GM12892 (cell line): ENCODE data around the gene PPARD.

Experiments used
- POLR2AphosphoS5 ChIP-seq: IDR thresholded peaks from 2 replicates; pipeline ENCODE4 v1.6.1; 2011; ENCODE audit warnings: low read depth, low read length, control low read depth
- TAF1 ChIP-seq: IDR thresholded peaks from 2 replicates; pipeline ENCODE4 v1.6.1; 2011; ENCODE audit warnings: low read depth, mild to moderate bottlenecking, control low read depth, low read length, borderline replicate concordance

DNA sequence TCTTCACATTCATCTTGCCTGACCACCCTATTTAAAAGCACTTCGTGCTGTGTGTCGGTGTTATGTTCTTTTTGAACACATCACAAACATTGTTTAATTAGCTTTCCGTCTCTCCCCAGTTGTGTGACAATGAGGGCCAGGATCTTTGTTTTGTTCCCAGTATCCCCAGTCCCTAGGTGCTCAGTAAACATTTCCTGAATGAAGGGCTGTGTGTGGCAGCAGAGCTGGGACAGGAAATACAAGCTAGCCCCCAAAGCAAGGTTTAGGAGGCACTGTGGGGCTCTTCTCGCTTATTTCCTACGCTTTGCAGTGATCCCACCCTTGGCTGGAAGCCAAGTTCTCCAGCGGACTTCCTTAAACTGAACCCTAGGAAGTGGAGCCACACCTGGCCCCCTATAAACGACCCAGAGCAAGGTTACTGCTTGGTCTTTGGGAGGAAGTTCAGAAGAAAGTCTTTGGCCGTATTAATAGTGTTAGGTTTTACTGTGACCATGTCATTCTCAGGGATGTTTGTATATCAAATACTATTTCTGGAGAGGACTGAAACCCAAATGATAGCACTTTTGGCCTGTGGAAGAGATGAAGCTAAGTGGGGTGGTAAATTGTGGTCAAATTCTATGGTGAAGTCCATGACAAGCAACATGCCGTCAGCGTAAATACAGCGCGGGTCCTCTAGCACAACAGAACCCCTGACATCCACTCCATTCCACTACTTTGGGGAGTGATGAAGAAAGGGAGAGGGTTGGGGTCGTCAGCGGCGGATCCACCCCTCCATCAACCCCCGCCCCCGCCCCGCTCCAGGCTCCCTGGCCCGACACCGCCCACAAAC, 109.2 kb downstream of the PPARD start:
- TF ChIP-seq POLR2AphosphoS5 (no peak), TAF1 (no peak)
